DMS 273 treated with DMSO at 0.1 percent for 48 hours (cell line): Measurements from ENCODE around the gene CMTM8.
A peak's percentile ranks its signal among the peaks of the same experiment; 100 is the strongest.

Source experiments
- DNase-seq: peaks from one replicate; lab custom pipeline; 2025; lab: John Stamatoyannopoulos, UW

CMTM8 gene

DNA sequence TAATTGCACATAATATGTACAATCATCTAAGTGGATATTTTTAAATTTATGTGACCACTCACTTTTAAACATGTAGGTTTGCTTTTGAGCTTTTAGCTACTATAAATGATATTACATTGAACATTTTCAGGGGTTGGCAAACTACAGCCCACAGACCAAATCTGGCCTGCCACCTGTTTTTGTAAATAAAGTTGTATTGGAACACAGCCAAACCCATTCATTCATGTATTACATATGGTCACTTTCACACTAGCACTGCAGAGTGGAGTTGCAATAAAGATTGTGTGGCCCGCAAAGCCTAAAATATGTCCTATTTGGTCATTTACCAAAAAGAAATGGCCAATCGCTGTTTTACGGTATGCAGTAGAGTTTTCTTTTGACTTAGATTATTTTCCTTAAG lies 174.4 kb downstream of the CMTM8 start:
- peak; percentile 21 for DNase-seq

DNA sequence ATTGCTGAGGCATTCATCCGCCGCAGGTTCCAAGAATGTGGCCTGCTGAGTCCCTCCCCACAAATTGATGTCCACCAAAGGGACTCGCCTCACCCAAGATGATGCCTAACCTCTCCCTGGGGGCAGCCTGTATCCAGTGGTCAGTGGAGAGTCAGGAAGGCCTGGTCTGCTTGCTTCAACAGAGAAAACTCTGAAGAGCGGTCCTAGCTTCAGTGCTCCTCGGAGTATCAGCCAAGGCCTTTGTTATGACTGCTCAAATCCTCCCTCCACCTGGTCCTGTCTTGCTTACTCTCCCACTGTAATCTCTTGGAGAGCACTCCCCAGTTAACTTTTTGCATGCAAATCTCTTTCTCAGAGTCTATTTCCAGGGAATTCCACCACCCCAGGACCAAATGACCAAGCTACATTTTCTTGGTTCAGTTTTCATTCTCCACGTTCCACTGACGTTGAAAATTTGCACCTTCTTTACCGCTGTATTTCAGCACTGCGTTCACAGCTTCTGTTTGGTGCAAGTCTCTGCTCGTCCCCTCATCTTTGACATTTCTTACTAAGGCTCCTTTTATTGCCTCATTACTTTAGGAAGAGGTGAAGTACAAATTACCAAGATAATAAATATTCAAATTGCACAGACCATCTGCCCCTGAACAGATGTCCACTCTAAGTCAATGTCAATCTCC lies 175.5 kb downstream of the CMTM8 start:
- DNase-seq: peak; percentile 13

DNA sequence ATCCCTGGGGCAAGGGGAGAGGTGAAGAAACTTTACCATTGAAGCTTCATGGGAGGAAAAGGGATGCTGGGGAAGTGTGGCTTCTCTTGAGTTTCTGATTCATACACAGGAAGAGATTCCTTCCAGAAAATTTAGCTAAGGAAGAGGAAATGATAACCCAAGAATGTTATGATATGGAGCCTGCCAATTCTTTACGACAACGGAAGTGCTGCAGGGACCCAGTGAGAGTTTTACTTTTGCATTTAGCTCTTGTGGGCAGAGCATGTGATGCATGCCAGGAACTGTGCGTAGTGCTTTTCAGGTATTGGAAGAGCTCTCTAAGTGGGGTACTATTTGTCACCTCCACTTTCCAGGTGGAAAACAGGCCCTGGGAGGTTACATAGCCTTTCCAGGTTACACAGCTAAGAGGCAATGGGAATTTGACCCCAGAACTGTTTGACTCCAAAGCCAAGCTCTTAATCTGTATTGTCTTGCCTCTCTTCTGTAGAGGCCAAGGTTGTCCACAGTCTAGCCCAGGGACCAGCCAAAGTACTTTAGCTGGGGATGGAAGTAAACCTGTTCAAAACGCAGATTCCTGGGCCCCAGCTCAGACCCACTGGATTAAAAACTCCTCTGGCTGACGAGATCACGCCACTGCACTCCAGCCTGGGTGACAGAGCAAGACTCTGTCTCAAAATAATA lies 176.2 kb downstream of the CMTM8 start:
- no peak for DNase-seq

DNA sequence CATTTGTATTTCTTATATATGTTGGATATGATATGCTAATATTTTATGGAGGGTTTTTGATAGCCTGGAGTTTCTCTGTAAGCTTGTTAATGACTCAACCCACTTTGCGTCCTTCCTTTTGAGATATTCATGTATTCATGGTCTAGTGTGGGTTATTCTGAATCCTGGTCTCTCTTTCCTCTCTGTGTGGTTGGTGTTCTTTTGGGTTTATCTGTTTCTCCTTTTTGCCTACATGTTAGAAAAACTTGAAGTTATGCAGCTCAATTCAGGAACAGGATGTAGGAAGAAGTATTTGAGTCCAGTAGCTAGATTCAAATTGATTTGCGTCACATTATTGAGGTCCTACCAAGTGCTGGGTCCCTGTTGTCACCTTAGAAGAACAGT lies 181.3 kb downstream of the CMTM8 start:
- no peak for DNase-seq
